H1 (cell line): ENCODE results near the gene SMIM44. TPM values are rescaled to one million over a fixed set of nuclear protein-coding genes. Genes with fewer than 3 reads are reported as not detected.

Source experiments
- CTCF ChIA-PET: fragments of 300-600 bp; sonication (Branson Sonifier 250); formaldehyde crosslinking; loops from one replicate; lab custom pipeline; 2021; ENCODE audit not compliant: partially characterized antibody; lab: Charles Lee
- POLR2A ChIA-PET: fragments of 300-600 bp; sonication (Branson Sonifier 250); formaldehyde crosslinking; loops from one replicate; lab custom pipeline; 2021; ENCODE audit warnings: inconsistent platforms; ENCODE audit not compliant: partially characterized antibody; lab: Charles Lee
- DNase-seq, 2 experiments: peaks; one replicate each; pipeline versions ENCODE4 v3.0.0 to v3.0.0-alpha.2; 2010 to 2022; ENCODE audit warnings: low spot score in 2 of 2, low read depth in 1 of 2, mixed read lengths in 1 of 2
- FAIRE-seq: peaks from 2 replicates; lab custom pipeline; 2011; peaks lifted over from hg19 to GRCh38; lab: Jason Lieb, UNC
- H2AFZ ChIP-seq: 2 replicates; pipeline ENCODE4 v1.8.1; 2012; ENCODE audit warnings: low read length, inconsistent platforms
- H2AK5ac ChIP-seq: 2 replicates; pipeline ENCODE4 v1.6.1; 2013; ENCODE audit warnings: low read depth, low read length
- H2BK120ac ChIP-seq: replicated peaks from 2 replicates; pipeline ENCODE3; 2013; ENCODE audit warnings: low read depth, low read length, inconsistent platforms
- H2BK12ac ChIP-seq: 2 replicates; pipeline ENCODE4 v1.6.1; 2013; ENCODE audit warnings: low read depth, low read length
- H2BK15ac ChIP-seq: 2 replicates; pipeline ENCODE4 v1.6.1; 2013; ENCODE audit warnings: low read length
- H2BK20ac ChIP-seq: 2 replicates; pipeline ENCODE4 v1.6.1; 2013; ENCODE audit warnings: low read length
- H2BK5ac ChIP-seq: 2 replicates; pipeline ENCODE4 v1.6.1; 2013; ENCODE audit warnings: low read depth, low read length
- H3K14ac ChIP-seq: 2 replicates; pipeline ENCODE4 v1.6.1; 2013; ENCODE audit warnings: inconsistent platforms; ENCODE audit not compliant: insufficient read length
- H3K18ac ChIP-seq: 2 replicates; pipeline ENCODE4 v1.6.1; 2013; ENCODE audit warnings: low read length; ENCODE audit errors: extremely low read depth
- H3K23ac ChIP-seq: 2 replicates; pipeline ENCODE4 v1.6.1; 2013; ENCODE audit warnings: inconsistent platforms; ENCODE audit not compliant: insufficient read length
- H3K23me2 ChIP-seq: 2 replicates; pipeline ENCODE4 v1.6.1; 2013; ENCODE audit warnings: low read depth, low read length
- H3K27ac ChIP-seq: 2 replicates; pipeline ENCODE4 v1.6.1; 2011; ENCODE audit warnings: low read depth, low read length, inconsistent platforms
- H3K27me3 ChIP-seq, 4 experiments: replicated peaks in 1 of 4; 1 replicate in 1 of 4; 2 replicates in 3 of 4; pipeline versions ENCODE4 v1.6.1 to v1.8.1; 2011 to 2013; ENCODE audit warnings: low read length in 3 of 4, mild to moderate bottlenecking in 3 of 4, inconsistent platforms in 2 of 4, mixed read lengths in 2 of 4, moderate library complexity in 1 of 4; ENCODE audit not compliant: control insufficient read depth in 3 of 4, insufficient read depth in 3 of 4; ENCODE audit errors: extremely low read depth in 1 of 4
- H3K36me3 ChIP-seq, 4 experiments: 2 replicates each; pipeline versions ENCODE4 v1.6.1 to v1.8.1; 2011 to 2013; ENCODE audit warnings: mild to moderate bottlenecking in 4 of 4, low read length in 3 of 4, moderate library complexity in 2 of 4, control low read depth in 1 of 4, inconsistent platforms in 1 of 4; ENCODE audit not compliant: insufficient read depth in 4 of 4, control insufficient read depth in 2 of 4
- H3K4ac ChIP-seq: replicated peaks from 2 replicates; pipeline ENCODE3; 2013; ENCODE audit warnings: low read length, low read depth, mixed read lengths, inconsistent platforms; ENCODE audit not compliant: insufficient read length
- H3K4me1 ChIP-seq, 4 experiments: replicated peaks in 1 of 4; 1 replicate in 1 of 4; 2 replicates in 3 of 4; pipeline versions ENCODE4 v1.6.1 to v1.8.1; 2011 to 2013; ENCODE audit warnings: low read length in 3 of 4, inconsistent platforms in 2 of 4, mixed read lengths in 1 of 4; ENCODE audit not compliant: insufficient read depth in 4 of 4, control insufficient read depth in 3 of 4
- H3K4me2 ChIP-seq, 2 experiments: 2 replicates each; pipeline versions ENCODE4 v1.6.1 to v1.8.1; 2011 to 2013; ENCODE audit warnings: low read depth in 2 of 2, low read length in 2 of 2, control low read depth in 1 of 2, inconsistent platforms in 1 of 2, mild to moderate bottlenecking in 1 of 2; ENCODE audit not compliant: insufficient read depth in 1 of 2
- H3K4me3 ChIP-seq, 4 experiments: fragments of 200-600, 300-600 bp in 1 of 4; sonication (generic), shearing (Covaris generic), sonication (Bioruptor Twin) in 1 of 4; 2 replicates each; pipeline versions ENCODE4 v1.5.1 to v1.8.1; 2011 to 2016; ENCODE audit warnings: low read length in 4 of 4, low read depth in 3 of 4, control low read depth in 2 of 4, inconsistent platforms in 2 of 4, mild to moderate bottlenecking in 2 of 4, mixed read lengths in 1 of 4, moderate library complexity in 1 of 4; ENCODE audit not compliant: insufficient read depth in 2 of 4; ENCODE audit errors: extremely low read depth in 1 of 4
- H3K56ac ChIP-seq: replicated peaks from 2 replicates; pipeline ENCODE3; 2013; ENCODE audit warnings: low read depth, mild to moderate bottlenecking, mixed read lengths, low read length, inconsistent platforms; ENCODE audit not compliant: insufficient read length
- H3K79me1 ChIP-seq: 2 replicates; pipeline ENCODE4 v1.6.1; 2013; ENCODE audit warnings: low read depth, low read length, control low read depth
- H3K79me2 ChIP-seq, 2 experiments: 2 replicates each; pipeline versions ENCODE4 v1.6.1 to v1.8.1; 2012 to 2013; ENCODE audit warnings: low read length in 2 of 2, mild to moderate bottlenecking in 2 of 2, inconsistent platforms in 1 of 2; ENCODE audit not compliant: insufficient read depth in 2 of 2, control insufficient read depth in 1 of 2
- H3K9ac ChIP-seq, 4 experiments: replicated peaks in 1 of 4; 1 replicate in 1 of 4; 2 replicates in 3 of 4; pipeline versions ENCODE4 v1.6.1 to v1.8.1; 2011 to 2013; ENCODE audit warnings: low read depth in 3 of 4, low read length in 3 of 4, control low read depth in 2 of 4, mild to moderate bottlenecking in 2 of 4, moderate library complexity in 2 of 4, inconsistent platforms in 1 of 4; ENCODE audit errors: extremely low read depth in 1 of 4
- H3K9me3 ChIP-seq, 2 experiments: 2 replicates each; pipeline versions ENCODE4 v1.6.1 to v1.8.1; 2012 to 2013; ENCODE audit warnings: mild to moderate bottlenecking in 2 of 2, moderate library complexity in 2 of 2, control low read depth in 1 of 2, inconsistent platforms in 1 of 2, low read depth in 1 of 2, low read length in 1 of 2, mixed read lengths in 1 of 2; ENCODE audit not compliant: insufficient read depth in 2 of 2
- H4K20me1 ChIP-seq, 2 experiments: replicated peaks in 1 of 2; 2 replicates each; pipeline versions ENCODE3 to v1.8.1; 2011 to 2013; ENCODE audit warnings: inconsistent platforms in 2 of 2, low read length in 2 of 2, mild to moderate bottlenecking in 1 of 2; ENCODE audit not compliant: insufficient read depth in 2 of 2, control insufficient read depth in 1 of 2
- H4K5ac ChIP-seq: 2 replicates; pipeline ENCODE4 v1.6.1; 2013; ENCODE audit warnings: low read length, low read depth, mixed read lengths, inconsistent platforms; ENCODE audit not compliant: insufficient read length
- H4K8ac ChIP-seq: 2 replicates; pipeline ENCODE4 v1.8.0; 2013; ENCODE audit warnings: mild to moderate bottlenecking, moderate library complexity, low read length, inconsistent platforms; ENCODE audit not compliant: insufficient read depth; ENCODE audit errors: extremely low read depth
- H4K91ac ChIP-seq: replicated peaks from 2 replicates; pipeline ENCODE3; 2013; ENCODE audit warnings: low read length, mixed read lengths, inconsistent platforms; ENCODE audit not compliant: insufficient read length
- NANOG ChIP-seq: IDR thresholded peaks from 2 replicates; pipeline ENCODE4 v1.6.1; 2011; ENCODE audit warnings: low read length, low read depth, mild to moderate bottlenecking, inconsistent platforms; ENCODE audit not compliant: insufficient read depth, poor library complexity, severe bottlenecking
- RNF2 ChIP-seq: fragments of 200-900, 300-1000 bp; sonication (generic); IDR thresholded peaks from 2 replicates; pipeline ENCODE4 v1.7.1; 2016; ENCODE audit warnings: borderline replicate concordance, low read depth, mild to moderate bottlenecking, antibody characterized with exemption, low read length; ENCODE audit not compliant: poor library complexity, severe bottlenecking; ENCODE audit errors: missing control alignments
- WGBS, 2 experiments: shearing (Covaris generic) in 1 of 2; methylation state at CpG; one replicate each; pipeline versions ENCODE4 v1.1.6 to v1.1.7; 2013 to 2015; ENCODE audit warnings: low lambda C conversion rate in 2 of 2, mixed read lengths in 2 of 2, inconsistent platforms in 1 of 2, low coverage in 1 of 2, missing lambda C conversion rate in 1 of 2; ENCODE audit not compliant: insufficient replicate concordance in 2 of 2, insufficient coverage in 1 of 2, insufficient read length in 1 of 2; ENCODE audit errors: extremely low coverage in 1 of 2, missing lambda C conversion rate in 1 of 2; 5-methylcytosine and 5-hydroxymethylcytosine counted together
- polyA plus RNA-seq, 7 experiments: library from polyadenylated mRNA; depleted of rRNA in 3 of 7; stranded (reverse) in 5 of 7; unstranded in 2 of 7; fragments of >200 nt in 5 of 7; fragments of 200-250 nt in 2 of 7; gene quantifications; 1 replicate in 5 of 7; 2 replicates in 1 of 7; 4 replicates in 1 of 7; pipeline versions ENCODE4 v1.2.1 to v1.2.3, GENCODE V29; 2011 to 2013; ENCODE audit warnings: missing spikeins in 2 of 7, mixed read lengths in 2 of 7
- total RNA-seq: library from RNA; stranded (reverse); fragmentation: NEBNext Ultra II Directional; extraction: Animal tissue kit (Norgen Biotek cat#: 25700); gene quantifications from 2 replicates; pipeline ENCODE4 v1.2.1, GENCODE V29; 2021

Gene SMIM44
- total and polyA plus RNA-seq, 2 of the 8 experiments (the other 6 are each of a cell fraction or from before 2014, with no cell fraction given), result not detected

GRCh38 chr19:3511506-3512251 lies 28.4 kb upstream of the SMIM44 start:
- no peak overlapping the region for H3K18ac ChIP-seq
- no peak overlapping the region for H2BK5ac ChIP-seq
- H3K56ac ChIP-seq, result no peak overlapping the region
- peaks cover 11% of the 10 kb centered on the region for H3K23me2 ChIP-seq
- H3K27me3 ChIP-seq, result no peaks in the 10 kb centered on the region
- H2AK5ac ChIP-seq, result no peak overlapping the region
- H4K91ac ChIP-seq, result no peak overlapping the region
- POLR2A ChIA-PET, result interaction anchor here (1.1 to 1.6 kb wide), 3 partner anchors 9 to 27 kb away, joined by 3 to 7 read pairs (median 5); partner anchors contain the start of gene TEKTIP1
- no peak overlapping the region; the same call in 1 of the 2 replicates for H2BK12ac ChIP-seq
- H2AFZ ChIP-seq, result no peak overlapping the region
- peaks cover 0 to 76% of the 10 kb centered on the region in 2 experiments; a peak in 2 of 4 replicates for H3K79me2 ChIP-seq
- H3K14ac ChIP-seq, result no peak overlapping the region
- no peaks in the 10 kb centered on the region; a peak in 2 of 8 replicates for H3K36me3 ChIP-seq
- no peak for FAIRE-seq
- H3K23ac ChIP-seq, result no peak overlapping the region
- peaks cover 41% of the 10 kb centered on the region for H3K79me1 ChIP-seq
- no peak overlapping the region for H4K8ac ChIP-seq
- DNase-seq, result no peak
- no peak overlapping the region for H4K5ac ChIP-seq
- TF ChIP-seq RNF2, result no peak
- no peak for TF ChIP-seq NANOG
- TF ChIP-seq, all 59 proteins: peak for 0
- Histone ChIP-seq H3K4me1 (peaks cover 0 to 10% (median 7%) of the 10 kb centered on the region in 4 experiments; a peak in 5 of 7 replicates), H2BK15ac (0 out of 2 replicates have a peak overlapping the region, but pooled peaks have one; percentile 46), H3K9me3 (no peaks in the 10 kb centered on the region), H2BK120ac (no peak overlapping the region), H4K20me1 (peaks cover 19 to 39% of the 10 kb centered on the region in 2 experiments), H3K4me2 (no peak overlapping the region), H2BK20ac (no peak overlapping the region), H3K9ac (no peak overlapping the region), H3K27ac (no peak overlapping the region), H3K4ac (no peak overlapping the region), H3K4me3 (no peak overlapping the region)
- CTCF ChIA-PET, result interaction anchor here (0.8 to 2.2 kb wide), 4 partner anchors 8 to 97 kb away, joined by 3 to 8 read pairs (median 4); no protein-coding TSS in a partner anchor
- WGBS, 2 experiments, result 93% methylated on average over 22 of the region's 26 CpGs; no CpG with 5 or more reads in 1 of the 2 experiments
